Osteocyte (in vitro differentiated cells): ENCODE data around the gene C15orf62. TPM values are rescaled to one million over a fixed set of nuclear protein-coding genes. Genes with fewer than 3 reads are reported as not detected.

ENCODE experiments used
- DNase-seq: peaks from one replicate; pipeline ENCODE4 v3.0.0; 2021; ENCODE audit warnings: mixed read lengths; ENCODE audit not compliant: unreplicated experiment; ENCODE audit errors: extremely low spot score
- H3K27ac Mint-ChIP-seq: one replicate; pipeline ENCODE4 v1.8.0; 2021; ENCODE audit warnings: mild to moderate bottlenecking, mixed read lengths; ENCODE audit not compliant: unreplicated experiment
- H3K27me3 Mint-ChIP-seq: one replicate; pipeline ENCODE4 v1.8.0; 2021; ENCODE audit warnings: mixed read lengths; ENCODE audit not compliant: unreplicated experiment
- H3K36me3 Mint-ChIP-seq: one replicate; pipeline ENCODE4 v1.8.0; 2021; ENCODE audit warnings: mixed read lengths; ENCODE audit not compliant: unreplicated experiment
- H3K4me1 Mint-ChIP-seq: one replicate; pipeline ENCODE4 v1.8.0; 2021; ENCODE audit warnings: mixed read lengths; ENCODE audit not compliant: unreplicated experiment
- H3K4me3 Mint-ChIP-seq: one replicate; pipeline ENCODE4 v1.8.0; 2021; ENCODE audit warnings: mild to moderate bottlenecking, moderate library complexity, mixed read lengths; ENCODE audit not compliant: unreplicated experiment
- H3K9me3 Mint-ChIP-seq: one replicate; pipeline ENCODE4 v1.8.0; 2021; ENCODE audit warnings: mixed read lengths; ENCODE audit not compliant: unreplicated experiment
- CTCF ChIP-seq: fragments of 200-600 bp; sonication (generic); IDR thresholded peaks from 2 replicates; pipeline ENCODE4 v1.5.0; 2021; ENCODE audit warnings: antibody characterized with exemption, mild to moderate bottlenecking, moderate library complexity
- total RNA-seq: library from RNA; stranded (reverse); gene quantifications from 2 replicates; pipeline ENCODE4 v1.2.1, GENCODE V29; 2021

Gene C15orf62
- total RNA-seq, 1 donor from 2014 or later = not detected

GRCh38 chr15:40803076-40803475 is 33.3 kb downstream of the C15orf62 start:
- Mint-ChIP-seq H3K4me3 (no peak overlapping the region), H3K4me1 (peaks cover 15% of the 10 kb centered on the region), H3K36me3 (peaks cover 15% of the 10 kb centered on the region), H3K27ac (no peak overlapping the region), H3K9me3 (no peaks in the 10 kb centered on the region), H3K27me3 (no peaks in the 10 kb centered on the region)
- DNase-seq = no peak
- no peak for TF ChIP-seq CTCF

GRCh38 chr15:40803688-40804087 is 33.9 kb downstream of the C15orf62 start:
- no peak for TF ChIP-seq CTCF
- Mint-ChIP-seq H3K4me1 (peaks cover 20% of the 10 kb centered on the region), H3K27me3 (no peaks in the 10 kb centered on the region)

GRCh38 chr15:40806672-40807027 is 36.9 kb downstream of the C15orf62 start:
- no peak for TF ChIP-seq CTCF
- no peak for DNase-seq
- Mint-ChIP-seq H3K9me3 (no peaks in the 10 kb centered on the region), H3K4me3 (peak overlapping the region; percentile 93), H3K4me1 (peaks cover 20% of the 10 kb centered on the region), H3K27me3 (no peaks in the 10 kb centered on the region), H3K27ac (peak overlapping the region; percentile 92), H3K36me3 (peaks cover 13% of the 10 kb centered on the region)

More at GRCh38 chr15:40803688-40804087, 33.9 kb downstream of the C15orf62 start:
- Mint-ChIP-seq H3K4me3 (no peak overlapping the region), H3K9me3 (no peaks in the 10 kb centered on the region), H3K36me3 (peaks cover 12% of the 10 kb centered on the region), H3K27ac (no peak overlapping the region)
- DNase-seq = no peak

- TF ChIP-seq CTCF = no peak
- peak within 1 kb of the TSS; percentile 92 for H3K27ac Mint-ChIP-seq
- H3K4me3 Mint-ChIP-seq = peak within 1 kb of the TSS; percentile 93
- no peaks in the 10 kb centered on the region for H3K9me3 Mint-ChIP-seq
- DNase-seq = peak; percentile 99
- H3K36me3 Mint-ChIP-seq = peaks cover 13% of the 10 kb centered on the region
- H3K4me1 Mint-ChIP-seq = peaks cover 18% of the 10 kb centered on the region
- no peaks in the 10 kb centered on the region for H3K27me3 Mint-ChIP-seq
Measured at GRCh38 chr15:40807028-40807887, 37.5 kb downstream of the C15orf62 start, which contains the start of the genes DNAJC17 and ZFYVE19. DNAJC17 (minus strand) TSS chr15:40807473; CDS start chr15:40807446, 27 bp downstream. ZFYVE19 (plus strand) TSS chr15:40807089; CDS start chr15:40807590, 501 bp downstream.

GRCh38 chr15:40807888-40808461 is 38.2 kb downstream of the C15orf62 start:
- no peak for TF ChIP-seq CTCF
- Mint-ChIP-seq H3K27me3 (no peaks in the 10 kb centered on the region), H3K4me1 (peaks cover 18% of the 10 kb centered on the region), H3K4me3 (peak overlapping the region; percentile 93), H3K27ac (peak overlapping the region; percentile 92), H3K9me3 (no peaks in the 10 kb centered on the region), H3K36me3 (peaks cover 13% of the 10 kb centered on the region)
- no peak for DNase-seq
